ENCODE measurements around the gene DSCAM. TPM values are rescaled to one million over a fixed set of nuclear protein-coding genes. Genes with fewer than 3 reads are reported as not detected.

Gene DSCAM
- total RNA-seq, 1 experiment from 2014 or later, result not detected

- peak; percentile 8 for DNase-seq (ENCODE audit: low spot score)
- in situ Hi-C loops (cut with HindIII; ENCODE audit: low sequenced_read_pairs), result no loop called here
Measured at GRCh38 chr21:40638466-40639251, 208.3 kb downstream of the DSCAM start.

DNA sequence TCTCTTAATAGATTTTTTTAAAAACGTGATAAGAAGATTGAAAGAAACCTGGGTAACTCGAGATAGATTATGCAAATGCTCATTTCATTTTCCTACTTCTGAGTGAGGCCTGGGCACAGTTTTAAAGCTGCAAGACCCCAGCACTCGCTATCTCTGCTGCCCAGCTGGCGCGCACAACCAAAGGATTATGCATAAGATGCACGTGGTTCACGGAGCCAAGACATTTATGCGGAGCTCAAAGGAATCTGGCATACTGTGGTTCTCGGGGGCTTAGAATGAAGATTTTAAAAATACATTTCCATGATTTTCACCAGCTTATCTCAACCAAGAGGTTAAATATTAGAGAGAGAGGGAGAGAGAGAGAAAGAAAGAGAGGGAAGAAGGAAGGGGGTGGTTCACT, 210.9 kb downstream of the DSCAM start:
- in situ Hi-C loops (cut with HindIII; ENCODE audit: low sequenced_read_pairs), result no loop called here
- no peak for DNase-seq (ENCODE audit: low spot score)

DNA sequence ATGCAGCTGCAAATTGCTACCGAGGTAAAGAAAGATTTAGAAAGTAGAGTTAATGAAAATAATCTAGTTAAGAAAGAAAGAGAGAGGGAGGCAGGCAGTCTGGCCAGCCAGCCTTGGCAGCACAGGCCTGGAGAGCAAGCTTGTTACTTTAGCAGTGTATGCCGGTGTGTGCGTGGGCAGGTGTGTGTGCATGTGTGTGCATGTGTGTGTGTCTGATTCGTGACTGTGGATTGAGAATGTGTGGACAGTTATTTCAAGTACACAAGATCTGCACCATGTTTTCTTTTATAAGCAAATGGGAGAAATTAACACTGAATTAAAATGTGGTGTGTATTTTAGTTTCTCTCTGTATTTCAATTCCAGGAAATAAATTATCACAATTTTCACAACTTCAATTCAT, 211.6 kb downstream of the DSCAM start:
- in situ Hi-C loops (cut with HindIII; ENCODE audit: low sequenced_read_pairs), result no loop called here
- DNase-seq (ENCODE audit: low spot score), result no peak

DNA sequence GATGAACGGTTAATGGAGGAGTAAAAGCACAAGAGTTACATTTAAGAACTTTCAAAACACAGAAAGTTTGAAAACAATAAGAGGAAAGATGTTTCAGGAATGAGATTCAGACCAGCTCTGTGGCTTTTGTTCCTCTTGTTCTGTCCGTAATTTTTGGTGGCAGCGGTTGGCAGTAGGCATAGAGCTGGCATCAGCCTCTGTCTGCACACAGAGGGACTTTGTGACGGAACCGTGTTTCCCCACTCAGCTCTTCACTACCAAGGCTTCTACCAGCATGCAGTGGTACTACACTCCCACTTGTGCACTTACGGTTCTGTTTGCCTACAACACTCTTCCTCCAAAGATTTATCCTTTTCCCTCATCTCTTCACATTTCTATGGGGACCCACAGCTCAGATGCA, 212.8 kb downstream of the DSCAM start:
- no peak for DNase-seq (ENCODE audit: low spot score)
- in situ Hi-C loops (cut with HindIII; ENCODE audit: low sequenced_read_pairs), result no loop called here

DNA sequence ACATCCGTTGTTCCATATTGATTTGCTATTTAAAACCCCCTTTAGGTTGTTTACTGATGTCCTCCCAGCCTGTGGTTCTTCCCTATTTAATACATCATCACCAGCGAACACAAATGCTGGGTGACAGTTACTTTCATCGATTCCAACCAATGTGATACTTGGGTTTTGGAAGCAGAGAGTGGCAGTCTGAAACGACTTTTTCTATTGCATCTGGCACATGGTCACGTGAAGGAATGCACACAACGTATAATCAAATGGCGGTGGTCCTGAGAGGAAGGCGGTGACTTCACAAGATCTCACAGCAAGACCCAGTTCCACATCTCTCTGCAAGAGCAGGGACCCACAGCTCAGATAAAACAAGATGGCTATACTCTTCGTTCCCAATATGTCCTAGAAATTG, 213.9 kb downstream of the DSCAM start:
- in situ Hi-C loops (cut with HindIII; ENCODE audit: low sequenced_read_pairs), result no loop called here

GRCh38 chr21:40631211-40631610, 215.7 kb downstream of the DSCAM start:
- in situ Hi-C loops (cut with HindIII; ENCODE audit: low sequenced_read_pairs), result no loop called here
- no peak for DNase-seq (ENCODE audit: low spot score)

More for the DNA sequence above, 213.9 kb downstream of the DSCAM start:
- no peak for DNase-seq (ENCODE audit: low spot score)

DNA sequence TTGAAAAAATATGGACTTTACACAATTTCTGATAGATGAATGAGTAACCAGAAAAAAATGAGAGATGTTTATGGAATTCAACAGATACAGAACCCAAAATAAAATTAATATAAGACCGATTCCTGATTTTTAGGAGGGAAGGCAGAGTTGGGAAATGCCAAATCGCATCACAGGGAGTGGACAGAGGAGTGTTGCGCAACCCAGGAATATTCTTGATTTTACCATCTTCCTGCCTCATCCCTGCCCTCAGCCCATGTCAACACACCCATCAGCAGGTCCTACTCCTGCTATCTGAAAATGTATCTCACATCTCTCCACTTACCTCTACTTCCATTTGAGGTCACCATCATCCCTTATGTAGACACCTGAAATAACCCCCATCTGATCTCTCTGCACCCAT, 221.0 kb downstream of the DSCAM start:
- in situ Hi-C loops (cut with HindIII; ENCODE audit: low sequenced_read_pairs), result no loop called here
- DNase-seq (ENCODE audit: low spot score), result no peak

DNA sequence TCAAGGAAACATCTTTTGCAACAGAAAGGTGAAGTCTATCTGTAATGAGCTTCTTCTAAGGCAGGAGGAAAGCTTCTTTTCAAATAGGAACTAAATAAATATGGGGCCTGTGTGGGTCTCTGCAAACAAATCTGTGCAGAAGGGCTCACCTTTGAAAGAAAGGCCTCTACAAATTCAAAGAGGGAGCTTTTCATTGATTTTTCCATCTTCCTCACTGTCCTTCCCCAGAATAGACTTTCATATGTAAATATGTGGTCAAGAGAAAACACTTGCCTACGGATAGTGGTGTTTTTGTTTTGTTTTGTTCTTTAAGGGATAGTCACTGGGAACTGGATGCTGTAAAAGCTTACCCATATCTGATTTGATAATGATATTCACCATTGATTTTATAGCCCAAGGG, 223.4 kb downstream of the DSCAM start:
- in situ Hi-C loops (cut with HindIII; ENCODE audit: low sequenced_read_pairs), result no loop called here
- no peak for DNase-seq (ENCODE audit: low spot score)

GRCh38 chr21:40622531-40622930, 224.4 kb downstream of the DSCAM start:
- no peak for DNase-seq (ENCODE audit: low spot score)
- in situ Hi-C loops (cut with HindIII; ENCODE audit: low sequenced_read_pairs), result no loop called here

- in situ Hi-C loops (cut with HindIII; ENCODE audit: low sequenced_read_pairs), result no loop called here
- DNase-seq (ENCODE audit: low spot score), result no peak
Measured at GRCh38 chr21:40620386-40621145, 226.4 kb downstream of the DSCAM start.

DNA sequence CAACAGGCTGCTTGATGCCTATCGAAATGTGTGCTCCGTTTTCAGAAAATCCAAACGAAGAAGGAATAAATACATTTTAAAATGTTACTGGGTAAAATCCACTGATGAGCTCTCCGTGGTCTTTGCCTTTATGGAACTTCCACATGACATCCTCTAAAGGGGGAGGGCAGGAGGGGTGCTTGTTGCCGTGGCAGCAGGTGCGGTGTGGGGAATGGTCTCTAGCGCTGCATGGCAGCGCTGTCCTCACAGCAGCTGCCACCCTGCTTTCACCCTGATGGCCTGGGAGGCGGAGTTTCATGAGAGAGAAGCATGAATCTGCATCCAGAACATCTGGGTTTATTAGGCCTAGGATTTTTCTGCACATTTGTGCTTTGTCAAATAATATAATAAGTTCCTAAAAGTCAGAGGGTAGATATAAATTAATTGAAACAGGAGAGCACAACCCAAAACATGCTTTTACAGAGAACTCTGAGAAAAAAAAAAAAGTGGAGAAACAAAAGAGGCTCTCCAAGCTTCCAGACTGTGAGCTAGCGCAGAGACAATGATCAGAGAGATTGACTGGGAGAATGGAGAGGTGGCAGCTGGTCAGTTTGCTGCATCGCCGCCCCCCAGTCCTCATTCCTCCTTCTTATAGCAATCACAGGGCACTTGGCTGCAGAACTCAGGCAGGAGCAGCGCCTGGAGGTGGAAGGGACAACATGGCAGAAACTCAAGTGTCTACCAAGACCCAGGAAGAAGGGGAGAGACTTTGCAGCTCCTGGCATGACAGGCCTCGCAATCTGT, 228.6 kb downstream of the DSCAM start:
- no peak for DNase-seq (ENCODE audit: low spot score)
- in situ Hi-C loops (cut with HindIII; ENCODE audit: low sequenced_read_pairs), result no loop called here

- in situ Hi-C loops (cut with HindIII; ENCODE audit: low sequenced_read_pairs), result no loop called here
- no peak for DNase-seq (ENCODE audit: low spot score)
Measured at GRCh38 chr21:40616377-40616704, 230.6 kb downstream of the DSCAM start.

- no peak for DNase-seq (ENCODE audit: low spot score)
- in situ Hi-C loops (cut with HindIII; ENCODE audit: low sequenced_read_pairs), result no loop called here
Measured at GRCh38 chr21:40615505-40616376, 231.2 kb downstream of the DSCAM start.

GRCh38 chr21:40613546-40614030, 233.4 kb downstream of the DSCAM start:
- in situ Hi-C loops (cut with HindIII; ENCODE audit: low sequenced_read_pairs), result no loop called here
- DNase-seq (ENCODE audit: low spot score), result no peak

- in situ Hi-C loops (cut with HindIII; ENCODE audit: low sequenced_read_pairs), result no loop called here
Measured at GRCh38 chr21:40610345-40610744, 236.6 kb downstream of the DSCAM start.

DNA sequence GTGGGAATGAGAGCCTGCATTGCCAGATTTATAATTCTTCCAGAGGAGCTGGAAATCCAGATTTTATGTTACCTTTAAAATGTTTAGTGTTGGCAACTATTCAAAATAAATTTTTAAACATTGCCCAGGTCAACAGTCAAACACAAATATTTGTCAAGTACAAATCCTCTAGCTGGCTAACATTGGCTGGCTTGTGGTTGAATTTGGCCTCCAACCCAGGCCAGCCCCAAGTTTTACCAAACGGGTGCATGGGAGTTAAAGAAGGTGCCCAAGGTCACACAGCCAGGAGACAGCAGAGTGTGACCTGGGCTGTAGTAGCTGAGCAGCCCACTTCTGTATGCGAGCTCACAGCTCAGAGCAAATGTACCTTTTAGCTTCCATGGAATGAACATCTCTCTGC, 240.6 kb downstream of the DSCAM start:
- in situ Hi-C loops (cut with HindIII; ENCODE audit: low sequenced_read_pairs), result no loop called here
- DNase-seq (ENCODE audit: low spot score), result no peak

More at GRCh38 chr21:40610345-40610744, 236.6 kb downstream of the DSCAM start:
- no peak for DNase-seq (ENCODE audit: low spot score)

GRCh38 chr21:40605094-40605493, 241.9 kb downstream of the DSCAM start:
- DNase-seq (ENCODE audit: low spot score), result no peak
- in situ Hi-C loops (cut with HindIII; ENCODE audit: low sequenced_read_pairs), result no loop called here

DNA sequence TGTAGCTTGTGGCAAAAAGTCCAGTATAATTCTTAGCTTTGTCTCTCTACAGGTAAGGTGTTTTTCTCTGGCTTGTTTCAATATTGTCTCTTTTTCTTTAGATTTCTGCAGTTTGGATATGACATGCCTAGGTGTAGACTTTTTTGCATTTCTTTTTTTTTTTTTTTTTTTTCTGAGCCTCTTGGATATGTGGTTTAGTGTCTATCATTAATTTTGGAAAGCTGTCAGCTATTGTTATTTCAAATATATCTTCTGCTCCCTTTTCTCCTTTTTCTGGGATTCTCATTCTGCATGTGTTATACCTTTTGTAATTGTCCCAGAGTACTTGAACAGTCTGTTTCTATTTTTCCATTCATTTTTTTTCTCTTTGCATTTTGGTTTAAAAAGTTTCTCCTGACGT, 243.2 kb downstream of the DSCAM start:
- no peak for DNase-seq (ENCODE audit: low spot score)
- in situ Hi-C loops (cut with HindIII; ENCODE audit: low sequenced_read_pairs), result no loop called here

- in situ Hi-C loops (cut with HindIII; ENCODE audit: low sequenced_read_pairs), result no loop called here
Measured at GRCh38 chr21:40602080-40602479, 244.9 kb downstream of the DSCAM start.

More at GRCh38 chr21:40602080-40602479, 244.9 kb downstream of the DSCAM start:
- no peak for DNase-seq (ENCODE audit: low spot score)

Data from G401 (cell line).